Fibroblast of mammary gland (primary cell): ENCODE measurements around the gene EEIG1.

Source experiments
- DNase-seq: peaks from one replicate; pipeline ENCODE4 v3.0.0-alpha.2; 2010; ENCODE audit warnings: low read depth
- H3K4me3 ChIP-seq: 2 replicates; pipeline ENCODE4 v1.5.1; 2011; ENCODE audit warnings: low read depth, mild to moderate bottlenecking, low read length, moderate library complexity; ENCODE audit not compliant: control insufficient read depth
- CTCF ChIP-seq: conservative IDR thresholded peaks from 2 replicates; pipeline ENCODE4 v1.5.1; 2011; ENCODE audit warnings: low read depth, low read length, inconsistent platforms; ENCODE audit not compliant: control insufficient read depth, insufficient read depth

EEIG1 gene

GRCh38 chr9:127966416-127967150 is 14.2 kb downstream of the EEIG1 start:
- H3K4me3 ChIP-seq: no peak overlapping the region
- no peak for DNase-seq
- TF ChIP-seq CTCF: no peak

GRCh38 chr9:127965953-127966352 is 14.8 kb downstream of the EEIG1 start:
- no peak for TF ChIP-seq CTCF
- no peak overlapping the region for H3K4me3 ChIP-seq
- DNase-seq: no peak

- DNase-seq: no peak
- H3K4me3 ChIP-seq: no peak overlapping the region
- no peak for TF ChIP-seq CTCF
These were observed 17.3 kb downstream of the EEIG1 start for GRCh38 chr9:127963359-127964064.

GRCh38 chr9:127963041-127963358 is 17.8 kb downstream of the EEIG1 start:
- no peak for DNase-seq
- no peak overlapping the region for H3K4me3 ChIP-seq
- no peak for TF ChIP-seq CTCF

GRCh38 chr9:127962278-127962677 is 18.5 kb downstream of the EEIG1 start:
- DNase-seq: no peak
- no peak overlapping the region for H3K4me3 ChIP-seq
- TF ChIP-seq CTCF: no peak

- no peak for DNase-seq
- H3K4me3 ChIP-seq: no peak overlapping the region
- no peak for TF ChIP-seq CTCF
These were observed 19.1 kb downstream of the EEIG1 start for GRCh38 chr9:127961613-127962155.

GRCh38 chr9:127961155-127961490 is 19.7 kb downstream of the EEIG1 start:
- DNase-seq: no peak
- no peak overlapping the region for H3K4me3 ChIP-seq
- TF ChIP-seq CTCF: no peak
